Stimulated activated CD4-positive, alpha-beta T cell treated with anti-CD3 and anti-CD28 coated beads, Interleukin-1b, Interleukin-23, amount 100 ng/mL, for 48 hours (primary cell): ENCODE measurements around the gene RPS2.

ENCODE experiments used
- DNase-seq: peaks from one replicate; pipeline ENCODE4 v3.0.0-alpha.2; 2020

The RPS2 gene

GRCh38 chr16:1980770-1981087, 16.1 kb upstream of the RPS2 start:
- no peak for DNase-seq

GRCh38 chr16:1980030-1980769, 15.6 kb upstream of the RPS2 start:
- no peak for DNase-seq

- DNase-seq, result peak; percentile 40
These were observed 14.8 kb upstream of the RPS2 start for GRCh38 chr16:1979271-1980029.

- DNase-seq, result no peak
These were observed 14.0 kb upstream of the RPS2 start for GRCh38 chr16:1978476-1979120.

- DNase-seq, result no peak
These were observed 13.2 kb upstream of the RPS2 start for GRCh38 chr16:1977875-1978268.

GRCh38 chr16:1976951-1977874, 12.6 kb upstream of the RPS2 start:
- DNase-seq, result no peak

- no peak for DNase-seq
These were observed 11.5 kb upstream of the RPS2 start for GRCh38 chr16:1976216-1976520.

- no peak for DNase-seq
These were observed 11.0 kb upstream of the RPS2 start for GRCh38 chr16:1975432-1976215.

- no peak for DNase-seq
These were observed 9.8 kb upstream of the RPS2 start for GRCh38 chr16:1974157-1975070.

GRCh38 chr16:1973461-1974156, 9.0 kb upstream of the RPS2 start:
- DNase-seq, result no peak

GRCh38 chr16:1972490-1972877, 7.9 kb upstream of the RPS2 start:
- peak; percentile 29 for DNase-seq

GRCh38 chr16:1971796-1972489, 7.3 kb upstream of the RPS2 start, which contains the start of gene TBL3:
Gene TBL3 (plus strand): TSS chr16:1972053. CDS start chr16:1972165, 112 bp downstream.
- peak; percentile 96 for DNase-seq

GRCh38 chr16:1968146-1968953, 3.7 kb upstream of the RPS2 start:
- DNase-seq, result no peak

GRCh38 chr16:1966460-1966859, 1.8 kb upstream of the RPS2 start, which contains the start of gene RNF151:
Gene RNF151 (plus strand): TSS chr16:1966856. CDS start chr16:1966882, 26 bp downstream.
- no peak for DNase-seq

GRCh38 chr16:1965396-1966001, 873 bp upstream of the RPS2 start:
- peak; percentile 22 for DNase-seq

- DNase-seq, result peak; percentile 44
These were observed 670 bp downstream of the RPS2 start for GRCh38 chr16:1963806-1964505.
